K562 (cell line): ENCODE results near the gene ANKRD12. TPM values are rescaled to one million over a fixed set of nuclear protein-coding genes. Genes with fewer than 3 reads are reported as not detected.

ENCODE experiments used
- ATAC-seq: fragments of 200-7000 bp; cut with Tn5 transposase; 3 replicates; pipeline ENCODE4 v1.9.1; 2020; ENCODE audit warnings: moderate library complexity
- BruUV-seq: library from RNA; stranded (reverse); fragments of 400-500 nt; replicated peaks from 2 replicates; lab custom pipeline; 2021; lab: Mats Ljungman, UMichigan
- CTCF ChIA-PET: fragments of 300-600 bp; formaldehyde crosslinking; extraction: SDS; loops from one replicate; lab custom pipeline; 2021; ENCODE audit warnings: low intra/inter-chr PET ratio; lab: Yijun Ruan, JAX
- POLR2A ChIA-PET: fragments of 300-600, 350-650 bp; sonication (Branson Sonifier 250); formaldehyde crosslinking; extraction: SDS; loops from one replicate; lab custom pipeline; 2021; ENCODE audit warnings: antibody characterized with exemption, inconsistent platforms; lab: Yijun Ruan, JAX
- DNase-seq, 4 experiments: peaks; one replicate each; pipeline versions ENCODE4 v3.0.0 to v3.0.0-alpha.2; 2011 to 2018; ENCODE audit warnings: low spot score in 3 of 4, mixed read lengths in 3 of 4; ENCODE audit errors: extremely low read depth in 1 of 4
- FAIRE-seq: peaks from 2 replicates; lab custom pipeline; 2011; peaks lifted over from hg19 to GRCh38; lab: Jason Lieb, UNC
- H2AFZ ChIP-seq: 2 replicates; pipeline ENCODE4 v1.6.0; 2011; ENCODE audit warnings: low read depth, low read length, control low read depth, inconsistent platforms
- H3K27ac ChIP-seq: fragments of 200-600 bp; 3 replicates; pipeline ENCODE4 v1.8.0; 2011; ENCODE audit warnings: low read depth, mild to moderate bottlenecking, control low read depth, inconsistent platforms, low read length, moderate library complexity, mixed read lengths; ENCODE audit errors: extremely low read depth
- H3K27me3 ChIP-seq, 2 experiments: fragments of 300-600 bp in 1 of 2; 2 replicates in 1 of 2; 3 replicates in 1 of 2; pipeline versions ENCODE4 v1.6.0 to v1.8.0; 2011; ENCODE audit warnings: inconsistent platforms in 2 of 2, low read length in 2 of 2, mild to moderate bottlenecking in 1 of 2, mixed read lengths in 1 of 2, moderate library complexity in 1 of 2; ENCODE audit not compliant: control insufficient read depth in 2 of 2, insufficient read depth in 2 of 2
- H3K36me3 ChIP-seq: fragments of 300-600 bp; 3 replicates; pipeline ENCODE4 v1.8.0; 2011; ENCODE audit warnings: mild to moderate bottlenecking, low read length, inconsistent platforms; ENCODE audit not compliant: control insufficient read depth, insufficient read depth
- H3K4me1 ChIP-seq, 2 experiments: fragments of 200-600 bp in 1 of 2; replicated peaks in 1 of 2; 2 replicates in 1 of 2; 3 replicates in 1 of 2; pipeline versions ENCODE4 v1.5.1 to v1.8.0; 2011; ENCODE audit warnings: inconsistent platforms in 2 of 2, low read length in 2 of 2, mild to moderate bottlenecking in 1 of 2, mixed read lengths in 1 of 2, moderate library complexity in 1 of 2; ENCODE audit not compliant: control insufficient read depth in 2 of 2, insufficient read depth in 2 of 2
- H3K4me2 ChIP-seq: 2 replicates; pipeline ENCODE4 v1.6.1; 2011; ENCODE audit warnings: low read length, control low read depth, inconsistent platforms, mixed read lengths; ENCODE audit not compliant: insufficient read depth
- H3K4me3 ChIP-seq: fragments of 200-600 bp; sonication (generic), shearing (Covaris generic); 2 replicates; pipeline ENCODE4 v1.5.1; 2016; ENCODE audit warnings: control low read depth, inconsistent platforms
- H3K79me2 ChIP-seq: fragments of 200-600 bp; 3 replicates; pipeline ENCODE4 v1.8.0; 2011; ENCODE audit warnings: low read length, inconsistent platforms; ENCODE audit not compliant: control insufficient read depth, insufficient read depth
- H3K9ac ChIP-seq, 2 experiments: 2 replicates each; pipeline versions ENCODE4 v1.6.0 to v1.6.1; 2011; ENCODE audit warnings: low read depth in 2 of 2, low read length in 2 of 2, control low read depth in 1 of 2, inconsistent platforms in 1 of 2, mild to moderate bottlenecking in 1 of 2, mixed read lengths in 1 of 2; ENCODE audit not compliant: insufficient read depth in 1 of 2
- H3K9me1 ChIP-seq: one replicate; pipeline ENCODE4 v1.6.0; 2011; ENCODE audit warnings: inconsistent platforms, mild to moderate bottlenecking, low read length, moderate library complexity; ENCODE audit not compliant: control insufficient read depth, insufficient read depth
- H3K9me3 ChIP-seq: replicated peaks from 2 replicates; pipeline ENCODE4 v1.5.1; 2011; ENCODE audit warnings: low read depth, low read length, inconsistent platforms; ENCODE audit not compliant: control insufficient read depth, insufficient read depth
- H4K20me1 ChIP-seq: replicated peaks from 2 replicates; pipeline ENCODE4 v1.6.1; 2011; ENCODE audit warnings: low read length, inconsistent platforms, mixed read lengths; ENCODE audit not compliant: control insufficient read depth, insufficient read depth
- ARID1B ChIP-seq: fragments of 450-650 bp; IDR thresholded peaks from 2 replicates; pipeline ENCODE4 v1.6.1; 2016; ENCODE audit warnings: antibody characterized with exemption, mild to moderate bottlenecking, inconsistent platforms
- ATF3 ChIP-seq, 2 experiments: fragments of 450-650 bp in 1 of 2; sonication (generic) in 1 of 2; formaldehyde crosslinking in 1 of 2; IDR thresholded peaks in 1 of 2; conservative IDR thresholded peaks in 1 of 2; 2 replicates each; pipeline versions ENCODE4 v1.6.1 to v1.8.1; 2016 to 2023; ENCODE audit warnings: mild to moderate bottlenecking in 2 of 2, moderate library complexity in 2 of 2, inconsistent platforms in 1 of 2, missing genetic modification reagents in 1 of 2
- CEBPB ChIP-seq: fragments of 450-650 bp; IDR thresholded peaks from 2 replicates; pipeline ENCODE4 v1.6.1; 2016; ENCODE audit warnings: missing genetic modification characterization, missing compliant biosample characterization
- CHD2 ChIP-seq: IDR thresholded peaks from 2 replicates; pipeline ENCODE4 v1.6.1; 2011; ENCODE audit warnings: low read depth, low read length
- HDAC3 ChIP-seq: fragments of 450-650 bp; IDR thresholded peaks from 2 replicates; pipeline ENCODE4 v1.6.1; 2018; ENCODE audit warnings: borderline replicate concordance, mild to moderate bottlenecking, moderate library complexity; ENCODE audit not compliant: partially characterized antibody
- IRF2 ChIP-seq: sonication (generic); formaldehyde crosslinking; IDR thresholded peaks from 2 replicates; pipeline ENCODE4 v1.8.1; 2022; ENCODE audit warnings: mild to moderate bottlenecking, missing genetic modification reagents
- PKNOX1 ChIP-seq: fragments of 450-650 bp; IDR thresholded peaks from 2 replicates; pipeline ENCODE4 v1.6.1; 2016
- TCF3 ChIP-seq: sonication (generic); formaldehyde crosslinking; IDR thresholded peaks from 2 replicates; pipeline ENCODE4 v1.4.0; 2020; ENCODE audit warnings: mild to moderate bottlenecking, missing genetic modification reagents
- WGBS: fragments of 100-300 bp; shearing (Covaris generic); methylation state at CpG from one replicate; pipeline ENCODE4 v1.1.6; 2016; ENCODE audit warnings: low coverage, mixed read lengths; ENCODE audit not compliant: insufficient coverage; ENCODE audit errors: missing lambda C conversion rate; 5-methylcytosine and 5-hydroxymethylcytosine counted together
- in situ Hi-C: fragments of 300-500 bp; cut with MboI; formaldehyde crosslinking; loops from 4 replicates; pipeline ENCODE4 v1.15.0; 2018; ENCODE audit warnings: inconsistent platforms, mixed read lengths
- intact Hi-C: fragments of 100-400 bp; cut with micrococcal nuclease; formaldehyde crosslinking; loops from 2 replicates; pipeline ENCODE4 v1.14.2; 2022
- polyA plus RNA-seq, 8 experiments: library from polyadenylated mRNA; depleted of rRNA in 4 of 8; stranded (reverse) in 5 of 8; unstranded in 3 of 8; fragments of >200 nt; fragmentation: Nextera tagmentation in 2 of 8; fragmentation: Illumina TruSeq in 1 of 8; extraction: Ambion mirVana in 2 of 8; extraction: Trizol in 1 of 8; gene quantifications; 2 replicates each; pipeline versions ENCODE4 v1.2.1 to v1.2.3, GENCODE V29; 2011 to 2014; ENCODE audit warnings: inconsistent platforms in 1 of 8, missing spikeins in 1 of 8
- total RNA-seq, 7 experiments: library from RNA; depleted of rRNA in 6 of 7; stranded (reverse); fragments of >200 nt in 6 of 7; fragmentation: Illumina TruSeq in 2 of 7; extraction: Trizol in 2 of 7; gene quantifications; 2 replicates each; pipeline versions ENCODE4 v1.2.1 to v1.2.3, GENCODE V29; 2011 to 2021; ENCODE audit warnings: low replicate concordance in 1 of 7
- TF ChIP-seq, protein P1 (sequence below): fragments of 450-650 bp; IDR thresholded peaks from 2 replicates; pipeline ENCODE4 v1.6.1; 2017; ENCODE audit warnings: antibody characterized with exemption, mild to moderate bottlenecking

ANKRD12 gene
- total and polyA plus RNA-seq, 9 of the 15 experiments (the other 6 are each of a cell fraction or from before 2014, with no cell fraction given), result 6.6 to 28.2 (median 16.0) TPM

DNA sequence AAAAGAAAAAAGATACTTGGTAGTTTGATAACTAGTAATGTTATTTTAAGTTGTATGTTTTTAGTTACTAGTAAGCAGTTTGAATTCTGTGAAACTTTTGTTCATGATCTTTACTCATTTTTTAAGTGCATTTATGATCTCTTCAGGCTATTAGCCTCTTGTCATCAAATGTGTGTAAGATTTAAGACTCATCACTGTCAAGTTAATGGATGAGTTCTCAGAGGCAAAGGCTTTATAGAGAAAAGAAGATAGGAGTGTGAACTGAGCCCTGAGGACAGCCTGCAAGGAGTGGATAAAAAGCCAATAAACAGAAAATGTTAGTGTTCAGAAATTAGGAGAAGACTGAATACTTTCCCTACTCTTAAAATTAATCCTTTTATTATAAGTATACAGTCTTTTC lies 20.6 kb upstream of the ANKRD12 start (continued):
- TF ChIP-seq PKNOX1, result peak; percentile 82
- peak; percentile 57 for TF ChIP-seq TCF3 (CRISPR knock-in tag)
- TF ChIP-seq CHD2, result no peak

DNA sequence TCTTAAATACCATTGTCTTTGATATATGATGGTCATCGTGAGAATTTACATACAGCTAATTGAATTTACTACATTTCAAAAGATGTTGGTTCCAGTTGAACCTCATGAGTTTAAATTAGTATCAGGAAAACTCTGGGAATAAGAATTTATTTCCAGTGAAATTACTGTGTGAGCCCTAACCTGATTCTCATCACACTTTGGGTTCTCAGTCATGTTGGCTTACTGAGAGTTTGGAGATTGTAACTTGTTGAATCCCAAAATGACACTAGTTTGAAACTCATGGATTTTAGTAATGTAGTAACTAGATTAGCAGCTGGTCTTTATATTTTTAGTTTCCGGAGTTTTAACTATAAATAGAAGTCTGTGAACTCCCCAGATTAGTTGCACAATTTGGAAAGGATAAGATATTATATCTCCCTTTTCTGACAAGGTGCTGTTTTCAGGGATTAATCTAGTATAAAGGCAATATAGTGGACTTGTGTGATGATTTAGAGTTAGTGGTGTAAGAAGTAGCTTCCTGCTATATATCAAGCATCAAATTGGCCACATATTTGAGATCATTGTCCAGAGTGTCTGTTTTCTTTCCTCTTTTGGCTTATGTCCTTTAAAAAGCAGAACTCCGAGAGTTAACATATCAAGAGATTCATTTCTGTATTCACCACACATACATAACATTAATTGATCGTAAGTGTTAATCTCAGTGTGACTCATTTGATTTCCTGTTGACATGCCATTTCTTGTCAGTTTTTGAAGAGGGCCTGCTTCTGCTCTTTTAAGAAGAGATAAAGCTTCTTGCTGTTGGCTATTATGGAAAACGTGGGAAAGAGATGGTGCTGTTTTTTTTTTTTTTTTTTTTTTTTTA lies 18.4 kb upstream of the ANKRD12 start:
- Histone ChIP-seq H3K27me3 (no peaks in the 10 kb centered on the region), H3K4me3 (no peak overlapping the region), H2AFZ (no peak overlapping the region), H3K36me3 (peaks cover 84% of the 10 kb centered on the region), H3K4me2 (0 out of 2 replicates have a peak overlapping the region, but pooled peaks have one; percentile 13), H3K4me1 (peaks cover 8 to 48% of the 10 kb centered on the region in 2 experiments), H4K20me1 (0 out of 2 replicates have a peak, but pooled peaks cover 4% of the 10 kb centered on the region), H3K79me2 (peaks cover 100% of the 10 kb centered on the region), H3K27ac (peak overlapping the region; percentile 71; the same call in 2 of the 3 replicates), H3K9ac (peak overlapping the region in 1 of 2 experiments; percentile 5; a peak in 1 of 4 replicates), H3K9me1 (no peaks in the 10 kb centered on the region), H3K9me3 (no peaks in the 10 kb centered on the region)
- in situ Hi-C loops (no loop called here), intact Hi-C loops (no loop called here)
- ChIA-PET CTCF (no interaction called here), POLR2A (interaction anchor here (0.6 to 2.9 kb wide), 10 partner anchors 8 to 795 kb away, joined by 3 to 27 read pairs (median 8); partner anchors contain the start of genes NDUFV2 and VAPA)
- ATAC-seq, result peak; percentile 5; the same call in 1 of the 3 replicates
- peak in 1 of 4 experiments; percentile 40 for DNase-seq
- no TSS peak for BruUV-seq
- peak; percentile 42 for FAIRE-seq
- WGBS, result 29% methylated on average over 5 of the region's 5 CpGs
- TF ChIP-seq CEBPB (peak; percentile 55), ATF3 (IDR thresholded peaks at IDR 0.05) (peak; percentile 63), ATF3 (CRISPR knock-in tag; conservative IDR thresholded peaks at IDR 0.05) (no peak), ARID1B (peak; percentile 64), IRF2 (CRISPR knock-in tag) (no peak), HDAC3 (peak; percentile 30)
- TF ChIP-seq, protein P1, sequence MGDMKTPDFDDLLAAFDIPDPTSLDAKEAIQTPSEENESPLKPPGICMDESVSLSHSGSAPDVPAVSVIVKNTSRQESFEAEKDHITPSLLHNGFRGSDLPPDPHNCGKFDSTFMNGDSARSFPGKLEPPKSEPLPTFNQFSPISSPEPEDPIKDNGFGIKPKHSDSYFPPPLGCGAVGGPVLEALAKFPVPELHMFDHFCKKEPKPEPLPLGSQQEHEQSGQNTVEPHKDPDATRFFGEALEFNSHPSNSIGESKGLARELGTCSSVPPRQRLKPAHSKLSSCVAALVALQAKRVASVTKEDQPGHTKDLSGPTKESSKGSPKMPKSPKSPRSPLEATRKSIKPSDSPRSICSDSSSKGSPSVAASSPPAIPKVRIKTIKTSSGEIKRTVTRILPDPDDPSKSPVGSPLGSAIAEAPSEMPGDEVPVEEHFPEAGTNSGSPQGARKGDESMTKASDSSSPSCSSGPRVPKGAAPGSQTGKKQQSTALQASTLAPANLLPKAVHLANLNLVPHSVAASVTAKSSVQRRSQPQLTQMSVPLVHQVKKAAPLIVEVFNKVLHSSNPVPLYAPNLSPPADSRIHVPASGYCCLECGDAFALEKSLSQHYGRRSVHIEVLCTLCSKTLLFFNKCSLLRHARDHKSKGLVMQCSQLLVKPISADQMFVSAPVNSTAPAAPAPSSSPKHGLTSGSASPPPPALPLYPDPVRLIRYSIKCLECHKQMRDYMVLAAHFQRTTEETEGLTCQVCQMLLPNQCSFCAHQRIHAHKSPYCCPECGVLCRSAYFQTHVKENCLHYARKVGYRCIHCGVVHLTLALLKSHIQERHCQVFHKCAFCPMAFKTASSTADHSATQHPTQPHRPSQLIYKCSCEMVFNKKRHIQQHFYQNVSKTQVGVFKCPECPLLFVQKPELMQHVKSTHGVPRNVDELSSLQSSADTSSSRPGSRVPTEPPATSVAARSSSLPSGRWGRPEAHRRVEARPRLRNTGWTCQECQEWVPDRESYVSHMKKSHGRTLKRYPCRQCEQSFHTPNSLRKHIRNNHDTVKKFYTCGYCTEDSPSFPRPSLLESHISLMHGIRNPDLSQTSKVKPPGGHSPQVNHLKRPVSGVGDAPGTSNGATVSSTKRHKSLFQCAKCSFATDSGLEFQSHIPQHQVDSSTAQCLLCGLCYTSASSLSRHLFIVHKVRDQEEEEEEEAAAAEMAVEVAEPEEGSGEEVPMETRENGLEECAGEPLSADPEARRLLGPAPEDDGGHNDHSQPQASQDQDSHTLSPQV, result peak; percentile 28; the same call in 1 of the 2 replicates
